Smooth muscle cell of the brain vasculature (primary cell): ENCODE results near the gene SNX9.
"Not testable (repeated sequence)": the region's sequence is repeated elsewhere in the genome, so short reads cannot be mapped to it uniquely, and the experiment has no call there.

ENCODE experiments used
- DNase-seq: peaks from one replicate; pipeline ENCODE4 v3.0.0-alpha.2; 2012; ENCODE audit warnings: low read depth, low spot score

The SNX9 gene

DNA sequence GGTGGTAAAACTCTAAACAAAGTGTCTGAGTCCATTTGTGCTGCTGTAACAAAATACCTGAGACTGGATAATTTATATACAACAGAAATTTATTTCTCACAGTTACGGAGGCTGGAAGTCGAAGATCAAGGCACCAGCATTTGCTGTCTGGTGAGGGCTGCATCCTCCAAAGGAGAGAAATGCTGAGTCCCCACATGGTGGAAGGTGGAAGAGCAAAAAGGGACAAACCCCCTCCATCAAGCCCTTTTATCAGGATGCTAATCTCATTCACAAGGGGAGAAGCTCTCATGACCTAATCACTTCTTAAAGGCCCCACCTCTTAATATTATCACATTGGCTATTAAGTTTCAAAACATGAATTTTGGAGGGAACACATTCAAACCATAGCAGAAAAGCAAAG is 102.7 kb downstream of the SNX9 start:
- DNase-seq, result no peak

DNA sequence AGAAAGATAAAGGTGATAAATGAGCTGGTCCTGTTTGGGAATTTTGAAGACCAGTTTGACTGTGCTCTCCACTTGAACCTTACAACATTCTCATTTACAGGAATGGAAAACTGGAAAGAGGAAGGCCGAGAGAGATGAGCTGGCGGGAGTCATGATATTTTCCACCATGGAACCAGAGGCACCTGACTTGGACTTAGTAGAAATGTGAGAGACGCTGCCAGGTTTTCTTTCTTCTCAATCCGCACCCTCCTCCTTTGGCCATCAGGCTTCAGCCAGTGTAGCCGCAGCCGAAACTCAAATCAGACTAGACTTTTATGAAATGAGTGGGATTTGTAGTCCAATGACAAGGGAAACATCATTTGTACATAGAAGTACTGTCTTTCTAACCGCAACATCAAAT is 104.0 kb downstream of the SNX9 start:
- DNase-seq, result no peak

DNA sequence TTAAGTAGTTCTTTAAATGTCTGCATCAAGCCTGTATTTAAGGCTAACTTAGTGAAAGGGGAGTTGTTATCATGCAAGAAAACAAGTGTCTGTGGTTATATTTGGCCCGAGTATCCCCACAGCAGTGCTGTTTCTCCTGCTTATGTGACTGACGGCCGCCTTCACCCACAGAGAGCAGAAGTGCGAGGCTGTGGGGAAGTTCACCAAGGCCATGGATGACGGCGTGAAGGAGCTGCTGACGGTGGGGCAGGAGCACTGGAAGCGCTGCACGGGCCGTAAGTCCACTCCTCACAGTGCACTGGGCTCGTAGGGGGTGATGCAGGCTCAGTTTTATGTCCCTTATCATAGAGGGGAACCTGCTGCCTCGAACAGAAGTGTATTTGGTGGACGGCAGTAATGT is 105.4 kb downstream of the SNX9 start:
- no peak for DNase-seq

DNA sequence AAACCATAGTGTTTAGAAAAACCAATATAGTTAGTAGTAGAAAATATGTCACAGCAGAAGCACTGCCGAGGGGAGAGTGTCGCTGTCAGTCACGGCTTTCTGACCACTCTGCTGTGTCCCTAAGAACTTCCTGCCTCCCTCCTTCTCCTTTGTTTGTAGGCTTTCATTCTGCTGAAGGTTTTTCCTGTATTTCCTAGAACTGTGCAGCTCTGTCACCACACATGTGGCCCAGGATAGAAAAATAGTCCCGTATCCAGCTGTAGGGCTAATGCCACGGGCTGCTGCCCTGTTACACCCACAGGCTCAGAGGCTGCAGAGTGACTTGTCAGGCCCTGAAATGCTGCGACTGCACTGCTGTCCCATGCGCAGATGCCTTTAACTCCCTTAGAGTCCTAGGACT is 106.0 kb downstream of the SNX9 start:
- no peak for DNase-seq

DNA sequence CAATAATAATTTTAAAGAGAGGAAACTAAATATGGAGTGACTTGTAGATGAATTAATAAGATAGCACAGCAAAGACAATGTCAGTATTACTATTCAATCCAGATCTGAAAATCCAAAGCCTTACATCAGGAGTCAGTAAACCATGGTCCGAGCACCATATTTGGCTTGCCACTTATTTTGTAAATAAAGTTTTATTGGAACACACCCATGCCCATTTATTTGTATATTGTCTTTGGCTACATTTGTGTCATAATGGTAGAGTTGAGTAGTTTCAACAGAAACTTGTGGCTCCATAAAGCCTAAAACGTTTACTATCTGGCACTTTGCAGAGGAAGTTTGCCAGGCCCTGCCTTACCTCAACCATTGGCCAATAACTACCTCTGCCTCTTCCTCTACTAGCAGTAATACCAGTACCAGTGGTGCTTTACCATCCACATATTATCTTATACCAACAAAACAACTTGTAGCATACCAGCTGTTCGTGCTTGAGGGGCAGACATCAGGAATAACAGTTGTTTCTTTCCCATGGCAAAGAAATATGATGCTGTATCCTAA is 106.8 kb downstream of the SNX9 start:
- no peak for DNase-seq

- DNase-seq, result no peak
Measured at GRCh38 chr6:157935786-157936185, 112.7 kb downstream of the SNX9 start.

DNA sequence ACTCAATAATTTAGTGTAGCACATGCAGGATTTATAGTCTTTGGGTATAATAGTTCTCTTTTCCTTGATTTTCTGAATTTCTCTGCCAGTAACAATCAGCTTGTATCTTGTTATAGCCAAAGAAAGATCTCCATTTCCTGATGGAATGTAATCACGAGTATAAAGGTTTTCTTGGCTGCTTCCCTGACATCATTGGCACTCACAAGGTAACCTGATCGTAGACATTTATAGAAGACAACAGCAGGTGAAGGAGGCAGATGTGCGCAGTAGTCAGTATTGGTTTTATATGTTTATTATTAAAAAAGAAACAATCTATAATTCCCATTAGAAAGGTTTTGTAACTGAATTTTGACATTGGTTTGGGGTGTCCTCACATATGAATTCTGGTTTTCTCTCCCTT is 114.3 kb downstream of the SNX9 start:
- no peak for DNase-seq

GRCh38 chr6:157937916-157938315 is 114.9 kb downstream of the SNX9 start:
- no peak for DNase-seq

- DNase-seq, result not testable (repeated sequence)
Measured at GRCh38 chr6:157940375-157941036, 117.5 kb downstream of the SNX9 start.

GRCh38 chr6:157941101-157941863 is 118.2 kb downstream of the SNX9 start:
- no peak for DNase-seq

DNA sequence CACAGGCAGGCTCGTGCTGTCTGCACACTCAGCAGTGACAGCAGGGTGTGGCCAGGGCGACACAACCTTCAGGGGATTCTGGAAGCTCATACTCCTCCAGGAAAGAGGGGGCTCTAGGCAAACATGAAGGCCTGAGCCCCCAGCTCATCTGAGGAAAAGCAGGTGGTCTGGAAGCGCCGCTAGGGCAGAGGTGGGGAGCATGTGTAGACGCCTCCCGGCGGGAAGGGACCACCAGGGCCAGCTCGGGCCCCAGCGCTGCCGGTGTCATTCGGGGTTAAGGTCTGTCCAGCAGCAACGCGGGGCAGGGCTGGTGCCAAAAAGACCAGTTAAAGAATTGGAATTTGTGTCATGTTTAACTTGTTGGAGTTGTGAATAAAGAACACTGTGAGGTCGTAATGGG is 119.3 kb downstream of the SNX9 start:
- DNase-seq, result no peak

GRCh38 chr6:157943249-157943963 is 120.4 kb downstream of the SNX9 start:
- DNase-seq, result no peak

DNA sequence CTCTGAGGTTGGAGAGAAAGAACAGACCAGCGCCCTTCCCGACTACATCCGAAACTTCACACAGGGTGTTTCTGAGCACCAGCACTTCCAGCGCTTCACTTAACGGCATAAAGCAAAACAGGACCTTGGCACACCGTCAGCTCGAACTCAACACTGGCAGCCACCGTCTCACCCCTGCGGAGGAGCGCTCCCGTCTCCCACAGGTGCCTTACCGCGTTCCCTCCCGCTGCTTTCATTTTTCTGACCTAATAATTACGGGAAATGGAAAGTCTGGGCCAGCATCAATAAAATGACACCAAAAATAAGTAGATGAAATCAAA is 120.9 kb downstream of the SNX9 start:
- no peak for DNase-seq

DNA sequence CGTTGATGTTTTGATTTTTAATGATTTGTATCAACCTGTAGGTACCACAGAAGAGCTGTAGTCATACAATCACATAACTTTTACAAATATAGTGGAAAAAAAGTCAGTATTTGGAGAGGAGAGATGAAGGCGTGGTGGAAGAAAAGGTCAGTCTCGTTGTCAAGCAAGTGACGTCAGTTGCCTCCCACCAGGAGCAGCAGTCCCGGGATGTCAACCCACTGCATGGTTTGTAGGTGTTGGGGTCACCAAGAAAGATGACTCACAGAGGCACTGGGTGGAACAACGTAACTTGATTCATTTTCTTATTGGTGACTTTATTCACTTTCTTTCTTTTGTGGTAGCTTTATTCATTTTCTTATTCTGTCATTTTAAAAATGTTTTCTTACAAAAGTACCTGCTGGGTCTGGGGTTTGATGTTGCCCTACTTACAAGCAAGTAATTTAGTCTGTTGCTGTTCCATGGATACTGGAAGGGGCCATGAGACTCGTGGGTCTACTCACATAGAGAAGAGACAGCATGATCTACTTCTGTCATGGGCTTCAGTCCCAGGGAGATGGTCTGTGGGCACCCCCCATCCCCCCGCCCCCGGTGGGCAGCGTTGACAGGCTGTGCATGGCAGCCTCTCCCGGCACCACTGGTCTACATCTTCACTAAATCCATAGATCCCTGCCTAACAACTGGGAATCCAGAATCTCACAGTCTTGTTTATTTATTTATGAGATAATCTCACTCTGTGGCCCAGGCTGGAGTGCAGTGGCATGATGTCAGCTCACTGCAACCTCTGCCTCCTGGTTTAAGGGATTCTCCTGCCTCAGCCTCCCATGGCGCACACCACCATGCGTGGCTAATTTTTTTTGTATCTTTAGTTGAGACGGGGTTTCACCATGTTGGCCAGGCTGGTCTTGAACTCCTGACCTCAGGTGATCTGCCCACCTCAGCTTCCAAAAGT is 122.2 kb downstream of the SNX9 start:
- peak; percentile 47 for DNase-seq

DNA sequence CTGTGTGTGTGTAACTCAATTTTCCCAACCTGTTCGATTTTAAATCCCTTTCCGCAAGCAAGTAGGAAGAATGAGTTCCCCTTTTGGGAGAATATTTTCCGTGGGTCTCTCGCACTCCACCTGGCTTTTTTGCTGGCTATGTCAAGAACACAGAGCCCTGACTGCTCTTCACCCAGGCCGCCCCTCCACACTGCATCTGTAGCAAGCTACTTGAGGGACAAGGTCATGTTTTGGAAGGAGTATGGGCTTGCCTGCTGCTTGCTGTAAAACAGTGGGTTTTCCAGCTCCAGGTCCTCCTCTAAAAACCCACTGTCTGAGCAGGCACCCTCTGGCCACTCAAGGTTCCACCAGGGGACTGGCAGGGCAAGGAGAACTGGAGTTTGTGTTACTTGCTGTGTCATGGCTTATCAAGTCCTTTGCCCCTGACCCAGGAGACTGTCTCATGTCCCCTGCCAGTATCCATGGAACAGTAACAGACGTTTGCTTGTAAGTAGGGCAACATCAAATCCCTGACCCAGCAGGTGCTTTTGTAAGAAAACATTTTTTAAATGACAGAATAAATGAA is 123.1 kb downstream of the SNX9 start:
- DNase-seq, result no peak

GRCh38 chr6:157946865-157947532 is 124.0 kb downstream of the SNX9 start:
- DNase-seq, result no peak

GRCh38 chr6:157950899-157951298 is 127.9 kb downstream of the SNX9 start:
- DNase-seq, result not testable (repeated sequence)

GRCh38 chr6:157951828-157952227 is 128.8 kb downstream of the SNX9 start:
- no peak for DNase-seq

GRCh38 chr6:157952861-157953351 is 129.9 kb downstream of the SNX9 start:
- DNase-seq, result no peak

DNA sequence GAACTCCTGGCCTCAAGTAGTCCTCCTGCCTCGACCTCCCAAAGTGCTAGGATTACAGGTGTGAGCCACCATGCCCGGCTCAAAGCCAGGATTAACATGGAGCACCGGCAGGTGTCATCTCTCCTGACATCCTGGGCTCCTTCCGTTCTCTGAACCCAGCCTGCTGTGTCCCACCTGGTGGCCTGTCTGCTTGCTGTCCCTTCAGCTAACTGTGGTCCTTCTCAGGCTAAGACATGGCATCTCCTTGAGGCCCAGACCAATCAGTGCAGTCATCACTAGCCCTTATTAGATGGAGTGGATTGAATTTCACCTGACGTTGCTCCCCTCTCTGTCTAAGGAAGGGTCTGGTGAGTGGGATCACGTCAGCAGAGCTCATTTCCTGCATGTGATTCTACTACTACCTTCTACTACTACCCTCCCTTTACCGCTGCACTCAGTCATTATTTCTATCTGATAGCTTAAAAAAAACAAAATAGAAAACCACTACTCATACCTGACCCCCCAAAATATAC is 130.6 kb downstream of the SNX9 start:
- DNase-seq, result no peak
